K562 (cell line): ENCODE measurements around the gene CRADD. TPM values are rescaled to one million over a fixed set of nuclear protein-coding genes. Genes with fewer than 3 reads are reported as not detected.

Experiments used
- ATAC-seq: fragments of 200-7000 bp; cut with Tn5 transposase; 3 replicates; pipeline ENCODE4 v1.9.1; 2020; ENCODE audit warnings: moderate library complexity
- BruUV-seq: library from RNA; stranded (reverse); fragments of 400-500 nt; replicated peaks from 2 replicates; lab custom pipeline; 2021; lab: Mats Ljungman, UMichigan
- CTCF ChIA-PET: fragments of 300-600 bp; formaldehyde crosslinking; extraction: SDS; loops from one replicate; lab custom pipeline; 2021; ENCODE audit warnings: low intra/inter-chr PET ratio; lab: Yijun Ruan, JAX
- POLR2A ChIA-PET: fragments of 300-600, 350-650 bp; sonication (Branson Sonifier 250); formaldehyde crosslinking; extraction: SDS; loops from one replicate; lab custom pipeline; 2021; ENCODE audit warnings: antibody characterized with exemption, inconsistent platforms; lab: Yijun Ruan, JAX
- DNase-seq, 4 experiments: peaks; one replicate each; pipeline versions ENCODE4 v3.0.0 to v3.0.0-alpha.2; 2011 to 2018; ENCODE audit warnings: low spot score in 3 of 4, mixed read lengths in 3 of 4; ENCODE audit errors: extremely low read depth in 1 of 4
- FAIRE-seq: peaks from 2 replicates; lab custom pipeline; 2011; peaks lifted over from hg19 to GRCh38; lab: Jason Lieb, UNC
- H2AFZ ChIP-seq: 2 replicates; pipeline ENCODE4 v1.6.0; 2011; ENCODE audit warnings: low read depth, low read length, control low read depth, inconsistent platforms
- H3K27ac ChIP-seq: fragments of 200-600 bp; 3 replicates; pipeline ENCODE4 v1.8.0; 2011; ENCODE audit warnings: low read depth, mild to moderate bottlenecking, control low read depth, inconsistent platforms, low read length, moderate library complexity, mixed read lengths; ENCODE audit errors: extremely low read depth
- H3K27me3 ChIP-seq, 2 experiments: fragments of 300-600 bp in 1 of 2; 2 replicates in 1 of 2; 3 replicates in 1 of 2; pipeline versions ENCODE4 v1.6.0 to v1.8.0; 2011; ENCODE audit warnings: inconsistent platforms in 2 of 2, low read length in 2 of 2, mild to moderate bottlenecking in 1 of 2, mixed read lengths in 1 of 2, moderate library complexity in 1 of 2; ENCODE audit not compliant: control insufficient read depth in 2 of 2, insufficient read depth in 2 of 2
- H3K36me3 ChIP-seq: fragments of 300-600 bp; 3 replicates; pipeline ENCODE4 v1.8.0; 2011; ENCODE audit warnings: mild to moderate bottlenecking, low read length, inconsistent platforms; ENCODE audit not compliant: control insufficient read depth, insufficient read depth
- H3K4me1 ChIP-seq, 2 experiments: fragments of 200-600 bp in 1 of 2; replicated peaks in 1 of 2; 2 replicates in 1 of 2; 3 replicates in 1 of 2; pipeline versions ENCODE4 v1.5.1 to v1.8.0; 2011; ENCODE audit warnings: inconsistent platforms in 2 of 2, low read length in 2 of 2, mild to moderate bottlenecking in 1 of 2, mixed read lengths in 1 of 2, moderate library complexity in 1 of 2; ENCODE audit not compliant: control insufficient read depth in 2 of 2, insufficient read depth in 2 of 2
- H3K4me2 ChIP-seq: 2 replicates; pipeline ENCODE4 v1.6.1; 2011; ENCODE audit warnings: low read length, control low read depth, inconsistent platforms, mixed read lengths; ENCODE audit not compliant: insufficient read depth
- H3K4me3 ChIP-seq: fragments of 200-600 bp; sonication (generic), shearing (Covaris generic); 2 replicates; pipeline ENCODE4 v1.5.1; 2016; ENCODE audit warnings: control low read depth, inconsistent platforms
- H3K79me2 ChIP-seq: fragments of 200-600 bp; 3 replicates; pipeline ENCODE4 v1.8.0; 2011; ENCODE audit warnings: low read length, inconsistent platforms; ENCODE audit not compliant: control insufficient read depth, insufficient read depth
- H3K9ac ChIP-seq, 2 experiments: 2 replicates each; pipeline versions ENCODE4 v1.6.0 to v1.6.1; 2011; ENCODE audit warnings: low read depth in 2 of 2, low read length in 2 of 2, control low read depth in 1 of 2, inconsistent platforms in 1 of 2, mild to moderate bottlenecking in 1 of 2, mixed read lengths in 1 of 2; ENCODE audit not compliant: insufficient read depth in 1 of 2
- H3K9me1 ChIP-seq: one replicate; pipeline ENCODE4 v1.6.0; 2011; ENCODE audit warnings: inconsistent platforms, mild to moderate bottlenecking, low read length, moderate library complexity; ENCODE audit not compliant: control insufficient read depth, insufficient read depth
- H3K9me3 ChIP-seq: replicated peaks from 2 replicates; pipeline ENCODE4 v1.5.1; 2011; ENCODE audit warnings: low read depth, low read length, inconsistent platforms; ENCODE audit not compliant: control insufficient read depth, insufficient read depth
- H4K20me1 ChIP-seq: replicated peaks from 2 replicates; pipeline ENCODE4 v1.6.1; 2011; ENCODE audit warnings: low read length, inconsistent platforms, mixed read lengths; ENCODE audit not compliant: control insufficient read depth, insufficient read depth
- CCAR2 ChIP-seq: fragments of 200-400 bp; formaldehyde crosslinking; IDR thresholded peaks from 2 replicates; pipeline ENCODE4 v1.6.1; 2017; ENCODE audit warnings: mild to moderate bottlenecking, low read depth, low read length
- HMG20A ChIP-seq: fragments of 450-650 bp; formaldehyde crosslinking; conservative IDR thresholded peaks from 2 replicates; pipeline ENCODE4 v1.4.0; 2020; ENCODE audit warnings: mild to moderate bottlenecking, mixed read lengths
- TBL1XR1 ChIP-seq, 2 experiments: IDR thresholded peaks; 2 replicates each; pipeline ENCODE4 v1.6.1; 2012; ENCODE audit warnings: improper control_type of control experiment in 2 of 2, low read length in 2 of 2, mild to moderate bottlenecking in 1 of 2
- ZNF431 ChIP-seq: sonication (generic); formaldehyde crosslinking; IDR thresholded peaks from 2 replicates; pipeline ENCODE4 v1.8.0; 2022; ENCODE audit warnings: mild to moderate bottlenecking, missing genetic modification reagents
- ZNF592 ChIP-seq: fragments of 450-650 bp; IDR thresholded peaks from 2 replicates; pipeline ENCODE4 v1.6.1; 2017; ENCODE audit warnings: antibody characterized with exemption, mild to moderate bottlenecking
- WGBS: fragments of 100-300 bp; shearing (Covaris generic); methylation state at CpG from one replicate; pipeline ENCODE4 v1.1.6; 2016; ENCODE audit warnings: low coverage, mixed read lengths; ENCODE audit not compliant: insufficient coverage; ENCODE audit errors: missing lambda C conversion rate; 5-methylcytosine and 5-hydroxymethylcytosine counted together
- in situ Hi-C: fragments of 300-500 bp; cut with MboI; formaldehyde crosslinking; loops from 4 replicates; pipeline ENCODE4 v1.15.0; 2018; ENCODE audit warnings: inconsistent platforms, mixed read lengths
- intact Hi-C: fragments of 100-400 bp; cut with micrococcal nuclease; formaldehyde crosslinking; loops from 2 replicates; pipeline ENCODE4 v1.14.2; 2022
- polyA plus RNA-seq, 8 experiments: library from polyadenylated mRNA; depleted of rRNA in 4 of 8; stranded (reverse) in 5 of 8; unstranded in 3 of 8; fragments of >200 nt; fragmentation: Nextera tagmentation in 2 of 8; fragmentation: Illumina TruSeq in 1 of 8; extraction: Ambion mirVana in 2 of 8; extraction: Trizol in 1 of 8; gene quantifications; 2 replicates each; pipeline versions ENCODE4 v1.2.1 to v1.2.3, GENCODE V29; 2011 to 2014; ENCODE audit warnings: inconsistent platforms in 1 of 8, missing spikeins in 1 of 8
- total RNA-seq, 7 experiments: library from RNA; depleted of rRNA in 6 of 7; stranded (reverse); fragments of >200 nt in 6 of 7; fragmentation: Illumina TruSeq in 2 of 7; extraction: Trizol in 2 of 7; gene quantifications; 2 replicates each; pipeline versions ENCODE4 v1.2.1 to v1.2.3, GENCODE V29; 2011 to 2021; ENCODE audit warnings: low replicate concordance in 1 of 7
- TF ChIP-seq, protein P1 (sequence below), 3 experiments: fragments of 200-800 bp in 1 of 3; sonication (Bioruptor generic) in 1 of 3; sonication (generic) in 1 of 3; formaldehyde crosslinking in 1 of 3; IDR thresholded peaks; 2 replicates each; pipeline versions ENCODE4 v1.6.1 to v1.8.0; 2016 to 2022; ENCODE audit warnings: mild to moderate bottlenecking in 2 of 3, missing compliant biosample characterization in 2 of 3, missing genetic modification characterization in 2 of 3, missing genetic modification reagents in 1 of 3
- TF ChIP-seq, protein P2 (sequence below): sonication (generic); formaldehyde crosslinking; IDR thresholded peaks from 2 replicates; pipeline ENCODE4 v1.8.0; 2023; ENCODE audit warnings: mild to moderate bottlenecking, missing genetic modification reagents
- TF ChIP-seq, protein P3 (sequence below): sonication (generic); formaldehyde crosslinking; IDR thresholded peaks from 2 replicates; pipeline ENCODE4 v1.8.0; 2023; ENCODE audit warnings: mild to moderate bottlenecking, missing genetic modification reagents

The CRADD gene
- total and polyA plus RNA-seq, 9 of the 15 experiments (the other 6 are each of a cell fraction or from before 2014, with no cell fraction given) = 20.5 to 41.1 (median 25.9) TPM

DNA sequence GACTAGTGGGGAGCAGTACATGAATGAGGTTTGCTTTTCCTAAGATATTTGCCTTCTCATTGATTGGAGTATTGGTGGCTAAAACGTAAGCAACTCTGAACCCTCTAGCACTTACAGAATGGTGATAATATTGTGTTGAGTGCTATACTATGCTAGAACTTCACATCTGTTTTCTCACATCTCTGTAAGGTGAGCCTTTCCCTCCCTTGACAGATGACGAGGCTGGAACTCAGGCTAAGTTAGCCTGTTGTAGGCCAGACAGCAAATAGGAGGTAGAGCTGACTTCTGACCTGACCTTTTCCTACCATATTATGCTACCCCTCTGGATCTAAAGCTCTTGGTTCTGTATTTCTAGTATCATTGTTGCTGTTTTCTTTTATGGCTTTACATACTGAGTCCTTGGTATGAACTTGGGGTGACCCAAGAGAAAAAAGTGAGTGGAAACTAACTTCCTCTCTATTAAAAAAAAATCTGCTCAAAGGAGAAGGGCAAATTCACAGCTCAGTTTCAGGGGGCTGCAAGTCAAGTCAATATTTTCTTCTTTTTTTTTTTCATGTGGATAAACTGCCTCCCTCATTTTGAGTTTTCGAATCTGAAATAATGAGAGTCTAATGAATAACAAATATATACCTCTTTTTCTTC lies 85.9 kb downstream of the CRADD start:
- intact Hi-C loops (loop anchor here (1.0 to 10.0 kb wide), 6 partner anchors 21 to 778 kb away; no protein-coding TSS in a partner anchor), in situ Hi-C loops (loop anchor here (10.0 kb wide), 1 partner anchor 258 kb away; no protein-coding TSS in a partner anchor)
- Histone ChIP-seq H4K20me1 (no peaks in the 10 kb centered on the region), H3K9me3 (no peaks in the 10 kb centered on the region), H3K4me3 (no peak overlapping the region), H3K79me2 (peaks cover 22% of the 10 kb centered on the region; the same call in 2 of the 3 replicates), H3K27ac (peak overlapping the region; percentile 61), H3K36me3 (no peaks in the 10 kb centered on the region), H3K27me3 (no peaks in the 10 kb centered on the region), H3K9ac (peak overlapping the region in 1 of 2 experiments; percentile 26; a peak in 2 of 4 replicates), H3K4me2 (peak overlapping the region; percentile 27; the same call in 1 of the 2 replicates), H3K9me1 (no peaks in the 10 kb centered on the region), H2AFZ (peak overlapping the region; percentile 41), H3K4me1 (peaks cover 20 to 66% of the 10 kb centered on the region in 2 experiments)
- peak; percentile 75 for ATAC-seq
- 40% methylated on average over 3 of the region's 3 CpGs for WGBS
- CTCF ChIA-PET = interaction anchor here (0.6 to 1.5 kb wide), 5 partner anchors 54 to 339 kb away, joined by 3 read pairs; partner anchors contain the start of gene SOCS2
- BruUV-seq = no TSS peak
- DNase-seq = peak in 2 of 4 experiments; percentile 52 to 70
- POLR2A ChIA-PET = interaction anchor here (0.8 to 2.3 kb wide), 5 partner anchors 9 to 193 kb away, joined by 3 to 9 read pairs (median 6); no protein-coding TSS in a partner anchor
- peak; percentile 75 for FAIRE-seq
- TF ChIP-seq, protein P1, sequence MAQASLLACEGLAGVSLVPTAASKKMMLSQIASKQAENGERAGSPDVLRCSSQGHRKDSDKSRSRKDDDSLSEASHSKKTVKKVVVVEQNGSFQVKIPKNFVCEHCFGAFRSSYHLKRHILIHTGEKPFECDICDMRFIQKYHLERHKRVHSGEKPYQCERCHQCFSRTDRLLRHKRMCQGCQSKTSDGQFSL (CRISPR knock-in tag; IDR thresholded peaks at IDR 0.05) = no peak
- TF ChIP-seq, protein P1 (tag; IDR thresholded peaks at IDR 0.05) = peak in 1 of 2 experiments; percentile 43; a peak in 1 of 4 replicates
- TF ChIP-seq ZNF431 = no peak
- no peak for TF ChIP-seq HMG20A (CRISPR knock-in tag)
- TF ChIP-seq TBL1XR1 (IDR thresholded peaks at IDR 0.05; ENCODE audit: low read length in 2 of 2) = peak in 1 of 2 experiments; percentile 54; a peak in 2 of 4 replicates
- 0 out of 2 replicates have a peak, but pooled peaks have one; percentile 40 for TF ChIP-seq ZNF592
- TF ChIP-seq, protein P2, sequence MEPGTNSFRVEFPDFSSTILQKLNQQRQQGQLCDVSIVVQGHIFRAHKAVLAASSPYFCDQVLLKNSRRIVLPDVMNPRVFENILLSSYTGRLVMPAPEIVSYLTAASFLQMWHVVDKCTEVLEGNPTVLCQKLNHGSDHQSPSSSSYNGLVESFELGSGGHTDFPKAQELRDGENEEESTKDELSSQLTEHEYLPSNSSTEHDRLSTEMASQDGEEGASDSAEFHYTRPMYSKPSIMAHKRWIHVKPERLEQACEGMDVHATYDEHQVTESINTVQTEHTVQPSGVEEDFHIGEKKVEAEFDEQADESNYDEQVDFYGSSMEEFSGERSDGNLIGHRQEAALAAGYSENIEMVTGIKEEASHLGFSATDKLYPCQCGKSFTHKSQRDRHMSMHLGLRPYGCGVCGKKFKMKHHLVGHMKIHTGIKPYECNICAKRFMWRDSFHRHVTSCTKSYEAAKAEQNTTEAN = no peak
- no peak for TF ChIP-seq CCAR2
- TF ChIP-seq, protein P3, sequence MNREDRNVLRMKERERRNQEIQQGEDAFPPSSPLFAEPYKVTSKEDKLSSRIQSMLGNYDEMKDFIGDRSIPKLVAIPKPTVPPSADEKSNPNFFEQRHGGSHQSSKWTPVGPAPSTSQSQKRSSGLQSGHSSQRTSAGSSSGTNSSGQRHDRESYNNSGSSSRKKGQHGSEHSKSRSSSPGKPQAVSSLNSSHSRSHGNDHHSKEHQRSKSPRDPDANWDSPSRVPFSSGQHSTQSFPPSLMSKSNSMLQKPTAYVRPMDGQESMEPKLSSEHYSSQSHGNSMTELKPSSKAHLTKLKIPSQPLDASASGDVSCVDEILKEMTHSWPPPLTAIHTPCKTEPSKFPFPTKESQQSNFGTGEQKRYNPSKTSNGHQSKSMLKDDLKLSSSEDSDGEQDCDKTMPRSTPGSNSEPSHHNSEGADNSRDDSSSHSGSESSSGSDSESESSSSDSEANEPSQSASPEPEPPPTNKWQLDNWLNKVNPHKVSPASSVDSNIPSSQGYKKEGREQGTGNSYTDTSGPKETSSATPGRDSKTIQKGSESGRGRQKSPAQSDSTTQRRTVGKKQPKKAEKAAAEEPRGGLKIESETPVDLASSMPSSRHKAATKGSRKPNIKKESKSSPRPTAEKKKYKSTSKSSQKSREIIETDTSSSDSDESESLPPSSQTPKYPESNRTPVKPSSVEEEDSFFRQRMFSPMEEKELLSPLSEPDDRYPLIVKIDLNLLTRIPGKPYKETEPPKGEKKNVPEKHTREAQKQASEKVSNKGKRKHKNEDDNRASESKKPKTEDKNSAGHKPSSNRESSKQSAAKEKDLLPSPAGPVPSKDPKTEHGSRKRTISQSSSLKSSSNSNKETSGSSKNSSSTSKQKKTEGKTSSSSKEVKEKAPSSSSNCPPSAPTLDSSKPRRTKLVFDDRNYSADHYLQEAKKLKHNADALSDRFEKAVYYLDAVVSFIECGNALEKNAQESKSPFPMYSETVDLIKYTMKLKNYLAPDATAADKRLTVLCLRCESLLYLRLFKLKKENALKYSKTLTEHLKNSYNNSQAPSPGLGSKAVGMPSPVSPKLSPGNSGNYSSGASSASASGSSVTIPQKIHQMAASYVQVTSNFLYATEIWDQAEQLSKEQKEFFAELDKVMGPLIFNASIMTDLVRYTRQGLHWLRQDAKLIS (CRISPR knock-in tag) = no peak
